ENCODE results near the gene ORC3. TPM values are rescaled to one million over a fixed set of nuclear protein-coding genes. Genes with fewer than 3 reads are reported as not detected.

The ORC3 gene
- total and polyA plus RNA-seq, 2 of the 4 experiments (the other 2 are of a cell fraction): 22.3 to 30.6 TPM

DNA sequence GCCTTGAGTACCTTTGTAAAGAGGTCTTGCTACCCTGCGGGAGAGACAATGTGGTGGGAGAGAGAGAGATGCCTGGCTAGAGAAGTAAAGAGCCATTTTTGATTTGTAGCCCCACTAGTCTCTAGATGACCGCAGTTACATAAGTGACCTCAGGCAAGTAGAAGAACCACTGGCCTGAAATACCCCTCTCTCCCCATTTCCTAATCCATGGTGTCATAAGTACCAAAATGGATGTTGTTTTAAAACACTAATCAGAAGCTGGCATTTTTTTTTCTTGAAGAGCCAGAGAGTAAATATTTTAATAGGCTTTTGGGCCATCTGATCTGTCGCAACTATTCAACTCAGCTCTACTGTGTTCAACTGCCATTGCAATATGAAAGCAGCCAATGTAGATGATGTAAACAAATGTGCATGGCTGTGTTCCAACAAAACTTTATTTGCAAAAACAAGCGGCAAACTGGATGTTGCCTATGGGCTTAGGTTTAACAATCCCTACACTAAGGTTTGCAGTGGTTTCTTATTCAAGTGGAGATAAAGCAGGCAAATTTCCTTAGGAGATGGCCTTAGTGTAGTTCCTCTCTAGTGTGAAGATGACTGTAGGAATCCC is 36.7 kb upstream of the ORC3 start:
- no peak overlapping the region for H2AK9ac ChIP-seq (replicated peaks; ENCODE audit: low read depth, low read length, poor library complexity)
- no peak overlapping the region for H2AFZ ChIP-seq (replicated peaks; ENCODE audit: low read length, poor library complexity)
- no peak overlapping the region for H3K4me3 ChIP-seq (ENCODE audit: insufficient read depth, low read depth, low read length)
- H3K14ac ChIP-seq (replicated peaks; ENCODE audit: low read depth, low read length): no peak overlapping the region
- H3K9me1 ChIP-seq (ENCODE audit: insufficient read depth, low read length): peaks cover under 1% of the 10 kb centered on the region; the same call in 1 of the 2 replicates
- DNase-seq (peak; percentile 11), ATAC-seq (ENCODE audit: low read depth) (peak; percentile 35; the same call in 1 of the 2 replicates)
- H3K79me1 ChIP-seq (ENCODE audit: low read depth in 1 of 2, low read length in 2 of 2): peaks cover 7 to 37% of the 10 kb centered on the region in 2 experiments; a peak in 3 of 4 replicates
- no TSS peak for BruUV-seq (replicated peaks)
- no peak overlapping the region for H2BK20ac ChIP-seq (ENCODE audit: low read depth, low read length)
- dilution Hi-C loops (cut with HindIII; ENCODE audit: low sequenced_read_pairs, unreplicated experiment) (no loop called here), in situ Hi-C loops (cut with MboI; ENCODE audit: low sequenced_read_pairs) (loop anchor here (25.0 kb wide), 1 partner anchor 1309 kb away; no protein-coding TSS in a partner anchor), intact Hi-C loops (cut with micrococcal nuclease) (loop anchor here (5.0 kb wide), 1 partner anchor 34 kb away; the partner anchor contains the start of gene RARS2)
- H4K8ac ChIP-seq (ENCODE audit: low read depth in 2 of 2, low read length in 2 of 2): no peak overlapping the region
- ChIA-PET POLR2A (ENCODE audit: unreplicated experiment) (no interaction called here), CTCF (interaction anchor here (0.6 kb wide), 2 partner anchors 95 to 939 kb away, joined by 3 read pairs; no protein-coding TSS in a partner anchor)
- TF ChIP-seq, protein P1, sequence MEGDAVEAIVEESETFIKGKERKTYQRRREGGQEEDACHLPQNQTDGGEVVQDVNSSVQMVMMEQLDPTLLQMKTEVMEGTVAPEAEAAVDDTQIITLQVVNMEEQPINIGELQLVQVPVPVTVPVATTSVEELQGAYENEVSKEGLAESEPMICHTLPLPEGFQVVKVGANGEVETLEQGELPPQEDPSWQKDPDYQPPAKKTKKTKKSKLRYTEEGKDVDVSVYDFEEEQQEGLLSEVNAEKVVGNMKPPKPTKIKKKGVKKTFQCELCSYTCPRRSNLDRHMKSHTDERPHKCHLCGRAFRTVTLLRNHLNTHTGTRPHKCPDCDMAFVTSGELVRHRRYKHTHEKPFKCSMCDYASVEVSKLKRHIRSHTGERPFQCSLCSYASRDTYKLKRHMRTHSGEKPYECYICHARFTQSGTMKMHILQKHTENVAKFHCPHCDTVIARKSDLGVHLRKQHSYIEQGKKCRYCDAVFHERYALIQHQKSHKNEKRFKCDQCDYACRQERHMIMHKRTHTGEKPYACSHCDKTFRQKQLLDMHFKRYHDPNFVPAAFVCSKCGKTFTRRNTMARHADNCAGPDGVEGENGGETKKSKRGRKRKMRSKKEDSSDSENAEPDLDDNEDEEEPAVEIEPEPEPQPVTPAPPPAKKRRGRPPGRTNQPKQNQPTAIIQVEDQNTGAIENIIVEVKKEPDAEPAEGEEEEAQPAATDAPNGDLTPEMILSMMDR (conservative IDR thresholded peaks at IDR 0.05; ENCODE audit: low read depth, low read length): no peak
- TF ChIP-seq MXI1 (IDR thresholded peaks at IDR 0.05; ENCODE audit: borderline replicate concordance, low read depth, low read length) (no peak), SMC3 (IDR thresholded peaks at IDR 0.05; ENCODE audit: low read depth, low read length) (no peak), BHLHE40 (IDR thresholded peaks at IDR 0.05; ENCODE audit: low read depth, low read length) (no peak)
- H3K9me3 ChIP-seq (ENCODE audit: control insufficient read depth, insufficient read depth, low read length): no peaks in the 10 kb centered on the region
- no peak overlapping the region for H2BK15ac ChIP-seq (ENCODE audit: low read depth, low read length)
- peak overlapping the region; percentile 46; the same call in 1 of the 2 replicates for H3K27ac ChIP-seq (ENCODE audit: insufficient read depth, low read length)
- H3K27me3 ChIP-seq (ENCODE audit: control insufficient read depth, insufficient read depth, low read length): no peaks in the 10 kb centered on the region
- no peak overlapping the region for H3K4ac ChIP-seq (ENCODE audit: low read depth, low read length)
- no peak overlapping the region for H4K91ac ChIP-seq (ENCODE audit: insufficient read depth, low read depth, low read length)
- no peak overlapping the region for H3K9ac ChIP-seq (ENCODE audit: low read depth, low read length)
- H2BK120ac ChIP-seq (ENCODE audit: low read depth, low read length): no peak overlapping the region
- peak overlapping the region; percentile 34 for H2BK5ac ChIP-seq (ENCODE audit: low read depth, low read length, poor library complexity, severe bottlenecking)
- peaks cover 3% of the 10 kb centered on the region; the same call in 1 of the 2 replicates for H4K20me1 ChIP-seq (ENCODE audit: insufficient read depth, low read length)
- H3K4me2 ChIP-seq (ENCODE audit: low read depth, low read length): no peak overlapping the region
- peaks cover 27% of the 10 kb centered on the region for H3K36me3 ChIP-seq (ENCODE audit: control insufficient read depth, insufficient read depth, low read length)
- no CpG with 5 or more reads among the region's 4 CpGs for WGBS, 2 experiments (ENCODE audit: extremely low coverage in 2 of 2, insufficient read length in 1 of 2)
- H4K5ac ChIP-seq (ENCODE audit: low read depth, low read length): no peak overlapping the region
- no peak overlapping the region for H3K18ac ChIP-seq (ENCODE audit: low read depth, low read length)
- no peak overlapping the region for H3K23ac ChIP-seq (ENCODE audit: low read depth, low read length)
- no peaks in the 10 kb centered on the region for H3K4me1 ChIP-seq (ENCODE audit: control insufficient read depth, insufficient read depth, low read length)
- H2AK5ac ChIP-seq (ENCODE audit: low read depth, low read length): no peak overlapping the region
- no peak overlapping the region for H3K56ac ChIP-seq (ENCODE audit: extremely low read depth, insufficient read depth, low read length)

Data from IMR-90 (cell line).